KOPT-K1 (cell line): ENCODE results near the gene ADM5.
A peak's percentile ranks its signal among the peaks of the same experiment; 100 is the strongest.

ENCODE experiments used
- H3K27ac ChIP-seq: fragments of 200-600 bp; sonication (generic); 2 replicates; pipeline ENCODE4 v1.5.1; 2016; ENCODE audit warnings: antibody characterized with exemption, mild to moderate bottlenecking, low read depth, low read length; ENCODE audit not compliant: poor library complexity, severe bottlenecking
- H3K36me3 ChIP-seq: fragments of 200-600 bp; sonication (generic); 2 replicates; pipeline ENCODE4 v1.5.1; 2017; ENCODE audit warnings: antibody characterized with exemption, mild to moderate bottlenecking, low read length, moderate library complexity; ENCODE audit not compliant: insufficient read depth
- H3K9me3 ChIP-seq: fragments of 200-600 bp; sonication (generic); 2 replicates; pipeline ENCODE4 v1.5.1; 2017; ENCODE audit warnings: antibody characterized with exemption, low read length, mild to moderate bottlenecking; ENCODE audit not compliant: insufficient read depth, poor library complexity, severe bottlenecking

ADM5 gene

GRCh38 chr19:49689133-49690078 is at the start of gene ADM5:
Gene ADM5, plus strand, starts transcription at chr19:49689594. Its CDS starts 244 bp downstream, at chr19:49689838.
- no peaks in the 10 kb centered on the region for H3K9me3 ChIP-seq
- no peak within 1 kb of the TSS for H3K27ac ChIP-seq
- peaks cover 63% of the 10 kb centered on the region for H3K36me3 ChIP-seq

GRCh38 chr19:49640113-49640898 is 49.1 kb upstream of the ADM5 start, which contains the start of gene RRAS:
Gene RRAS, minus strand, starts transcription at chr19:49640143. Its CDS starts 45 bp downstream, at chr19:49640098.
- peak within 1 kb of the TSS; percentile 91 for H3K27ac ChIP-seq
- no peaks in the 10 kb centered on the region for H3K9me3 ChIP-seq
- peaks cover 11% of the 10 kb centered on the region; the same call in 1 of the 2 replicates for H3K36me3 ChIP-seq

GRCh38 chr19:49641688-49642491 is 47.5 kb upstream of the ADM5 start, which contains the start of gene SCAF1:
Gene SCAF1, plus strand, starts transcription at chr19:49642209. Its CDS starts 2,818 bp downstream, at chr19:49645027.
- Histone ChIP-seq H3K36me3 (peaks cover 27% of the 10 kb centered on the region), H3K27ac (peak within 1 kb of the TSS; percentile 91), H3K9me3 (no peaks in the 10 kb centered on the region)

- Histone ChIP-seq H3K9me3 (no peaks in the 10 kb centered on the region), H3K27ac (peak overlapping the region; percentile 90), H3K36me3 (peaks cover 34% of the 10 kb centered on the region)
These were observed 46.8 kb upstream of the ADM5 start for GRCh38 chr19:49642492-49643035.

GRCh38 chr19:49643466-49643865 is 45.9 kb upstream of the ADM5 start:
- no peak overlapping the region for H3K27ac ChIP-seq
- no peaks in the 10 kb centered on the region for H3K9me3 ChIP-seq
- peaks cover 40% of the 10 kb centered on the region for H3K36me3 ChIP-seq

- no peaks in the 10 kb centered on the region for H3K9me3 ChIP-seq
- peaks cover 61% of the 10 kb centered on the region for H3K36me3 ChIP-seq
- H3K27ac ChIP-seq, result no peak overlapping the region
These were observed 43.8 kb upstream of the ADM5 start for GRCh38 chr19:49645592-49645991.

GRCh38 chr19:49645995-49646394 is 43.4 kb upstream of the ADM5 start:
- no peak overlapping the region for H3K27ac ChIP-seq
- H3K36me3 ChIP-seq, result peaks cover 63% of the 10 kb centered on the region

GRCh38 chr19:49646586-49646985 is 42.8 kb upstream of the ADM5 start:
- Histone ChIP-seq H3K9me3 (no peaks in the 10 kb centered on the region), H3K36me3 (peaks cover 69% of the 10 kb centered on the region), H3K27ac (no peak overlapping the region)

More at GRCh38 chr19:49645995-49646394, 43.4 kb upstream of the ADM5 start:
- H3K9me3 ChIP-seq, result no peaks in the 10 kb centered on the region

- Histone ChIP-seq H3K9me3 (no peaks in the 10 kb centered on the region), H3K36me3 (peaks cover 91% of the 10 kb centered on the region), H3K27ac (no peak overlapping the region)
These were observed 38.2 kb upstream of the ADM5 start for GRCh38 chr19:49651029-49651819.

- H3K27ac ChIP-seq, result no peak overlapping the region
- no peaks in the 10 kb centered on the region for H3K9me3 ChIP-seq
- H3K36me3 ChIP-seq, result peaks cover 91% of the 10 kb centered on the region
These were observed 37.4 kb upstream of the ADM5 start for GRCh38 chr19:49651820-49652550.

GRCh38 chr19:49652551-49653465 is 36.6 kb upstream of the ADM5 start:
- no peaks in the 10 kb centered on the region for H3K9me3 ChIP-seq
- no peak overlapping the region for H3K27ac ChIP-seq
- H3K36me3 ChIP-seq, result peaks cover 91% of the 10 kb centered on the region

GRCh38 chr19:49653466-49653806 is 36.0 kb upstream of the ADM5 start:
- no peak overlapping the region for H3K27ac ChIP-seq
- peaks cover 94% of the 10 kb centered on the region for H3K36me3 ChIP-seq
- H3K9me3 ChIP-seq, result no peaks in the 10 kb centered on the region
